Suppressor macrophage (primary cell): ENCODE results near the gene TMEM204.
A peak's percentile ranks its signal among the peaks of the same experiment; 100 is the strongest.

ENCODE experiments used
- DNase-seq, 4 experiments: peaks; one replicate each; pipeline ENCODE4 v3.0.0-alpha.2; 2020 to 2022

TMEM204 gene

DNA sequence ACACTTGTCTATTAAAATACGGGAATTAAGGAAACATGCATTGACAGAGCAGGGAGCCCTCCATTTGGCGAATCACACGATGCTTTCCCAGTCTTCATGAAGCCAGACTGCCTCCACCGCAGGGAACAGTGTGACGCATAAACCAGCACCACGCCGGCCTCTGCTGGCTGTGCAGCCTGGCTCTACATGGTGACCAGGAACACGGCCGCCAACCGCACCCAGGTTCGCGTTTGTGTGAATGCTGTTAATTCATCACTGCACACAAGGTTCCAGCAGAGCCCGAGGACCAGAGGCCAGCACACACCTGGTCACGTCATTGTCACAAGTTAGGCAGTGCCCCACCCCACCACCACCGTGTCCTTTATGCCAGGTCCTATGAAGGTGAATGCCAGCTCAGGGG lies 26.7 kb downstream of the TMEM204 start:
- DNase-seq = no peak

DNA sequence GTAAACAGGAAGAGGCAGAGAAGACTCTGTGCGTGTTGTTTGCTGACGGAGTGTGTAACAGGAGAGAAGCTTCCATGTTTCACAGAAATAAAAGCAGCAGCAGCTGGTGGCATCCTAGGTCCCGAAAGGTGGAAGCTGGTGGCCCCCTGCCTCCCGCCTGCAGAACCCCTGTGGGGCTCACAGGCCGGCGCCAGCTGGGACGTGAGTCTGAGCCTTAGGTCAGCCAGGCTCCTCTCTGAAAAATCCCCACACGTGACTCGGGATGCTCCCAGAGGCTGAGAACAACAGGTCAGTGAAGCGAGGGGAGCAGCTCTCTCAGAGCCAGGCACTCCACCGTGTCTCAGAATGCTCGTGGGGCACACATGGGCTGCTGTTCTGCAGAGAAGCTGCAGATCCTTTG lies 27.4 kb downstream of the TMEM204 start:
- DNase-seq = no peak

DNA sequence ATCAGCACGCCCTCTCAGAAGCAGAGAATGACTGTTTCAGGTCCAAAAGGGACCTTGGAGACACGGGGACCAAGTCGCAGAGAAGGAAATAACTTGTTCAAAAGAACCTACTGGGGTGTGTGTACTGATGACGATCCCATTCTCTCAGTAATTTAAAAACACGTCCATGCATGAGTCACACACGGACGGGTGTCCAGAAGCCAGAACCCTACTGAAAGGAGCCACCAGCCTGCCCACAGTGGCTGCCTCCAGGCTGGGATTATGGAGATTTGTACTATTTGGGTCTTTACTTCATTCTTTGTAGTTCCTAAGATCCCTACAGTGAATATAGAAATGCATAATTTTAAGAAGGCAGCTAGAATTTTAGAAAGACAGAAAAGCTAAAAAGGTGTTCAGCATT lies 27.8 kb downstream of the TMEM204 start:
- DNase-seq = no peak

DNA sequence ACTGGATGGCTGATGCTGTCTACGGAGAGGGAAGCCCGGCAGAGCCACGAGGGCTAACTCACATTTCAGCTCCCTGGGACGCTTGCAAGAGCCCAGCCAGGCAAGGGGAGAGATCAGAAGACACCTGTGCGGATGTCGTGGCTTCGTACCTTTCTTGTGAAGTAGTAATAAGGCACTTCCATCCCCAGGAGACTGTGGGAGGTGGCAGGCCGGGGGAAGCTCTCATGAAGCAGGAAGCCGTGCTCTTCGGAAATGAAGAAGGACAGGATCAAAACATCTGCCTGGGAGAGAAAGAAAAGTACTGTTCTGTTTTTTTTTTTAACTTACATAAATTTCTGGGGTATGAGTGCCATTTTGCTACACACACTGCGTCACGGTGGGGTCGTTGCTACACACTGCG lies 28.4 kb downstream of the TMEM204 start:
- DNase-seq = no peak

DNA sequence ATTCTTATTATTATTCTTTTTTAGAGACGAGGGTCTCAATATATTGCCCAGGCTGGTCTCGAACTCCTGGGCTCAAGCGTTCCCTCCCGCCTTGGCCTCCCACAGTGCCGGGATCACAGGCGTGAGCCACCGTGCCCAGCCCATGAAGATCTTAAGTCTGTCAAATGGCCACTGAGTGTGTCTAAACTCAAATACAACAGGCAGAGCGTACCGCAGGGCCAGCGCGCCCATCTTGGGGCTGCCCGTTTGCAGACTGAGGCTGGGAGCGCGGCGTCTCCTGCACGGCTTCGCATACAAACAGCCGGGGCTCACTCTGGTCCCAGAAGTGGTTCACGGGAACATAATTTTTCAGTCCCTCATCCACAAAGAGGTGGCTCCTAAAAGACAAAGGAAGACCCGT lies 30.3 kb downstream of the TMEM204 start:
- no peak for DNase-seq

DNA sequence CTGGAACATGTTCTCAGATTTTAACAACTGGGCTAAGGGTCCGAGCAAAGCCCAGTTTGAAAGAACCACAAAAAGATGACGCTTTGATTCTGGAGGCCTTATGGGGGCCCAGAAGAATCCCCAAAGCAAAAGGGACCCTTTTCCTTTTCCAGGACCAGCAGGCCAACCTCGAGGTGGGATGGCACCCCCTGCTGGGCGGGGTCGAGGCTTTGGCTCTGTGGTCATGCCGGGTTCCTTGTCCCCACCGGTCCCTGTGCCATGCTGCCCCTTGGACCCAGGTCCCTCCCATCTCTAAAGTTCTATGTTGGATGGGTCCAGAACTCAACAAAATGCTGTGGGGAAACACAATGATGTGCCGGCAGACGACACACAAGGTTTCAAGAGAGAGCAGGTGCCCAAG lies 30.9 kb downstream of the TMEM204 start:
- peak in 2 of 4 experiments; percentile 35 to 47 for DNase-seq

DNA sequence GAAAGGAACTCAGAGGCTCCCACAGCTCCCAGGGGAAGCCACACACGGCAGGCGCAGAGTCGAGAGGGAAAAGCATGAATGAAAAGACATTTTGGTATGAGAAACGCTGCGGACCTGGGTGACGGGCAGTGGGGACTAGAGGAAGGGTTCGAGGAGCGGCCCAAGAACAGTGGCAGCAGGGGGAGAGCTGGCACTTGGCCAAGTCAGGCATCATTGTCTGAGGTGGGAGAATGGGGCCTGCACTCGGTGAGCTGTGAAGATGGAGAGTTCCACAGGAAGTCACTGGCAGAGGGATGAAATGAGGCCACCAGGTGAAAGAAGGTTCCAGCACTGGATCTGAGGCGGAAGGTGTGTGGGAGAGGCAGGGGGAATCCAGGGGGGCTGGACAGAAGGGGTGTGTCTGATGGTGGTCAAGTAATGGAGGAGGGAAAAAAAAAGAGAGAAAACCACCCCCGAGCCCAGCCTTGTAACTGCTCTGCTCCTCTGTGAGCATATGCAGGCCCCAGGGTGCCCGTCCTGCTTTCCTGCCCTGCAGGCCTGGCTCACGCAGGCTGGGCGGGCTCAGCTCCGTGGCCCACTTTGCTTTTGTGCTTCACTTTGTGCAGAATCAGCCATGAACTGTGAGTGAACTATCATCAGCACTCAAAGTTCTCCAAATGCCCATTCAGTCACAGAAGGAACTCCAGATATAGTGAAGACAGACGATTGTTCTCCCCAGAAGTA lies 31.8 kb downstream of the TMEM204 start:
- DNase-seq = no peak

DNA sequence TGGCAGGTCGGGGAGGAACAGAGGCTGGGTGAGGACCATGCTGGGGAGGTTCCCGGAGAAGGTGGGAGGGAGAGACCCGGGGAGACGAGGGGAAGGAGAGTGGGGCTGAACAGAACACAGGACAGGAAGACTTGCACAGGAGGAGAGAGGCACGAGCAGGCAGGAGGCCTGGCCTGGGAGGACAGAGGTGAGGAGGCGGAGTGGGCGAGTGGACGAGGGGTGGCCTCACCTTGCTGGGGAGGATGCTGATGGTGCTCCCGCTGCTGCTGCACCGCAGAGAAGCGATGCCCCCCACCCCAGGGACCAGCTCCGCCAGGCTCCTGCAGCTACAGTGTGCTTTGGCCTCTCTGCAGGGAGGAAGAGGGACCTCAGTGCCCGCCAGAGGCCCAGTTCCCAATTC lies 34.5 kb downstream of the TMEM204 start:
- no peak for DNase-seq

DNA sequence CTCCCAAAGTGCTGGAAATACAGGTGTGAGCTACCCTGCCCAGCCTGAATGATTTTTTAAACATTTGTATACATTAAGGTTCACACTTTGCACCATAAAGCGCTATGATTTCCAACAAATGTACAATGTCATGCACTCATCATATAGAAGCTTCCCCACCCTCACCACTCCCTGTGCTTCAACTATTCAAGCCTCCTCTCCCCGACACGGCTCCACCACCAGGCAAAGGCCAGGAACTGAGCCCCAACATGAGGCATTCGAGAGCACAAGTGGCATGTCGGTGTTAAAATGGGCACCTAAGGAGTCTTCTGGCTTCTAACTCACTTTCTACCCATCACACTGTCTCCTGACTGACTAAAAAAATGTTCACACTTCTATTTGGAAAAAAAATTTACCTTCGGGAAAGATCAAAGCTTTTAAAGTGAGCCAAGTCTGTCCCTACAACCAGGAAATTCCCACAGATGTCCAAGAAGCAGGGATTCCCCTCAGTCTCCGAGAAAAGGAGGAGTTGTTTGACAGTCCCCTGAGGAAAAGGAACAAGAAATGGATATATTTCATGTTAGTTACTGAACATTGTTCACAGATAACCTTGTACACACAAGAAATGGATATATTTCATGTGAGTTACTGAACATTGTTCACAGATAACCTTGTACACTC lies 37.7 kb downstream of the TMEM204 start:
- no peak for DNase-seq

DNA sequence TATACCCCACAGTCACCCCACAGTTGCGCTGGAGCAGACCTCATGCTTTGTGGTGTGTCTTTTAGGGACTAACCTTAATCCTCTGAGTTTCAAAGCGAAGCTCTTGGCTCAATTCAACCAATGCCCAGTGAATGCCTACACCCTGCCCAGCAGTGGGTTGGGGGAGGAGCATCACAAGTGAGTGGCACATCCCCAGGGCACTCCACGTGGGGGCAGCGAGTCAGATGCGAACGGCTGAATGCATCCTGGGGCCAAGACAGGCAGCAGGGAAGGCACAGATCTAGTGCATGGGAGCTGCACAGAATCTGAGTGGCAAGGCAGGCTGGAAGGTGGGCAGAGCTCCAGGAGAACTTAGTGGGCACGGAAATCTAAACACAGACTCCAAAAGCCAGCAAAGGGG lies 39.2 kb downstream of the TMEM204 start:
- no peak for DNase-seq

DNA sequence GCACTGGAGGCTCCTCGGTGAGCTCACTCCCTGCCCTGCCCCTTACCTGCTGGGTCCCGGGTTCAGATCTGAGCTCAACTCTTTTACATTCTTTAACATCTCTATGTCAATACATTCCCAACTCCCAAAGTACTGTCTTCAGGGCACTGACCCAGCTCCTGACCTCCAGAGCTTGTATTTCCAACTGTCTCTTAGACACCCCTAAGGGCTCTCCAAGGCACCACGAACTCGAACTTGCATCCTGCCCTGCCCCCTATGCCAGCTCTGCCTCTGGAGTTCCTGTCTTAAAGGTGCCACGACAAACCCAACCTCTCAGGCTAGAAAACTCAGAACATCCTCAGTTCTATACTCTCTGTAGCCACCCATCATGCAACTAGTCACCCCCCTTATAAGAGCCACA lies 39.8 kb downstream of the TMEM204 start:
- no peak for DNase-seq

DNA sequence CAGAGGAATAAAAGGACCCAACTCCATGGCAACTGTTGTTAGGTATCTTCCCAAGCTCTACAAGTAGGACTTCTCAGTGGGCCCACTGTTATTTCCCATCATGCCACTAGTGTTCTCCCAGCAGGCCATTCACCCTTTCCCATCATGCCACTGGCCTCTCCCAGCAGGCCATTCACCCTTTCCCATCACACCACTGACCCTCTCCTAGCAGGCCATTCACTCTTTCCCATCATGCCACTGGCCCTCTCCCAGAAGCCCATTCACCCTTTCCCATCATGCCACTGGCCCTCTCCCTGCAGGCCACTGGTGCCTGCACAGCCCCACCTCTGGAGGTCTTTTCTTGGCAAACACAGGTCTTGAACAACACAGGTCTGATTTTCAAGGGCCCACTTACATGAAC lies 42.1 kb downstream of the TMEM204 start:
- DNase-seq = no peak

DNA sequence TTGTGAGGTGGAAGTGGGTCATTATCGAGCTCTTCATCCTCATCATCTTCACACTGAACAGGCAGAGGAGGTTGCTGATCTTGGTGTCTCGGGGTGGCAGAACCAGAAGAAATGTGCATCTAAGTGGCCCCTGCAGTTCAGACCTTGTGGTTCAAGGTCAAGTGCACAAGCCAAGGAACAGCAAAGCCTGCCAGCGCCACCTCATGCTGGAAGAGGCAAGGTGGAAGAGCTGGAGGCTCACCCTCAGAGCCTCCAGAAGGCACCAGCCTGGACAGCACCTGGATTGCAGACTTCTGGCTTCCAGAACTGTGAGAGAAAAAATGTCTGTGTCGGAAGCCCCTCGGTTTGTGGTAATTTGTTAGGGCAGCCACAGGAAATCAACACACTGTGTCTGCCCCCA lies 45.7 kb downstream of the TMEM204 start:
- no peak for DNase-seq

DNA sequence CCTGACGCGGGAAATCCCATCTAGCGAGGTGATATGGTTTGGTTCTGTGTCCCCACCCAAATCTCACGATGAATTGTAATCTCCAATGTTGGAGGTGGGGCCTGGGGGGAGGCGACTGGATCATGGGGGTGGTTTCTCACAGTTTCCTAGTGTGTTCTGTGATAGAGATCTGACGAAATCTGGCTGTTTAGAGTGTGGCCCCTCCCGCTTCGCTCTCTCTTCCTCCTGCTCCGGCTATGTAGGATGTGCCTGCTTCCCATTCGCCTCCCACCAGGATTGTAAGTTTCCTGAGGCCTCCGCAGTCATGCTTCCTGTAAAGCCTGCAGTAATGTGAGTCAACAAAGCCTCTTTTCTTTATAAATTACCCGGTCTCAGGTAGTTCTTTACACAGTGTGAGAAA lies 46.8 kb downstream of the TMEM204 start:
- DNase-seq = peak; percentile 24 to 53 (median 37)

DNA sequence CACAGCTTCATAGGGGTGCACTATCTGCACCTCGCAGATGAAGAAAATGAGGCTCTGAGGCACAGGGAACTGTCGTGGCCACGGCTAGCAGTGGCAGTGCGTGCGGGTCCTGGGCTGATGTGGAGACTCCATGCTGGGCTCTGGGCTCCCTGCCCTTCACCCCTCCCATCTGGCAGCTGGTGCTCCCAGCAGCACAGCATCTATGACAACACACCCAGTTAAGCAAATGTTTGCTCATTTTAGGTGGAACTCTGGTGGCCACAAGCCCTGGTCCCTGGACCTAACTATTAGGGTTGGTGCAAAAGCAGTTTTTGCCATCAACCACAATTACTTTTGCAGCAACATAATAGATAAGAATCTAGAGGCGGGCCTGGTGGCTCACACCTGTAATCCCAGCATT lies 47.5 kb downstream of the TMEM204 start:
- no peak for DNase-seq

DNA sequence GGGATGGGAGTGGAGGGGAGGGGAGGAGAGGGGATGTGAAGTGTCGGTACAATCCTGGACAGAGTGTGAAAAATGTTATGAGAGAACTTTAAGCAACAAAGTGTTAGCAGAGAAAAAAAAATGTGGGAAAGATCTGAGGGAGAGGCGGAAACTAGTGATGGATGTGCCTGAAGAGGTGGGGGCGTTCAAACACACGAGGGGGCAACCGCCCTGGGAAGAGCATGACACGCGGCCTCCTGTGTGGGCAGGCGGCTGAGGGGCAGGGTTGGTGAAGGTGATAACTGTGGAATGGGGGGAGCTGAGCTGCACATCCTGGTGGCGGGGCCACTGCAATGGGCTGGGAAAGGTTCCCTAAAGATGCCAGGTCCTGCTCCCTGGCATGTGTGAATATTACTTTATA lies 48.3 kb downstream of the TMEM204 start:
- no peak for DNase-seq

DNA sequence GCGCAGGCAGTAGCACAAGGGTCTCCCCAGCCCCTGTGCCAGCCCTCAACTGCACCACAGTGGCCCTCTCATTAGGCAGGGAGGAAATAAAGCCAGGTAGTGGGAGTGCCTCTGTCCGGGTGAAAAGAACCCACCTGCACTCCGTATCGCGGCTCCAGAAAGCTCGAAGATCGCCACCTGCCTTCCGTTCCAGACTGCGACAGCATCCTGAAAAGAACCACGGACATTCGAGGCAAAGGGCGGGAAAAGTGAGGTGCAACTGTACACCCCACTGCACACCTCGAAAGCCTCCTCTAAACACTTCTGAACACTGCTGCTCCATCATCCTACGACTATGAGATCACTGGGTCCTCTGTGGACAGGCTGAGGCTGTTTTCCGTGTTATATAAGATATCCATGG lies 49.7 kb downstream of the TMEM204 start:
- no peak for DNase-seq

DNA sequence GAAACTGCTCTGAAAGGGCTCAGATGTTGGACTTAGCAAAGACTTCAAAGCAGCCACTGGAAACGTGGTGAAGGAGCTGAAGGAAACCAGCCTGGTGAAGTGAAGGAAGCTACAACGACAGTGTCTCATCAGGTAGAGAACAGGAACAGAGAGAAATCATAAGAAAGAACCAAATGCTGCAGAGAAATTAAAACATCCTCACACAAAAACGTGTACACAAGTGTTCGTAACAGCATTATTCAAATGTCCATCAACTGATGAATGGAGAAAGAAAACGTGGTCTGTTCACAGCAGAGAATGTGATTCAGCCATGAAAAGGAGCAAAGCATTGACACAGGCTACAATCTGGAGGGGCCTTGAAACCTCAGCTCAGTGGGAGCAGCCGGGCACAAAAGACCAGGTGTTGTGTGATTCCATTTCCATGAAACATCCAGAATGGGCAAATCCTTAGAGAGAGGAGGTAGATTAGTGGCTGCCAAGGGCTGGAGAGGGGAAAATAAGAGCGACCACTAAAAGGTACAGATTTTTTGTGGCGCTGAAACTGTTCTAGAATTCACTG lies 51.5 kb downstream of the TMEM204 start:
- DNase-seq = no peak

DNA sequence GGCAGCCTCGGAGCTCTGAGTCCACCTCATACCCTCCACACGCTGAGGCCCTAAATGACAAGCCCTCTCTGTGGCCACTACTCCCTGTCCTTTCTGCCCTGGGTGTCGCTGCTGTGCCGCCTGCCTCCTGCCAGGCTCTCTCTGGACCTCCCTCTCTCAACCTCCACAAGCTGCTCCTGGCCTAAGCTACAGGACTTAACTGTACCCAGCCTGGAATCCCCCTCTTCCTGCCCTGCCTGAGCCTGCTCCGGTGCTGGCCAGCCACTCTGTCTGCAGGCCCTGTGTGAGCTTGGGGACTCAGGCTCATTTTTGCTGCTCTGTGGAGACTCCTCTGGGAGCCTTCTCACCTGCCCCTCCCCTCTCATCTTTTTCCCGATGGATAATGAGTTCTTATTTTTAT lies 56.9 kb downstream of the TMEM204 start:
- no peak for DNase-seq

DNA sequence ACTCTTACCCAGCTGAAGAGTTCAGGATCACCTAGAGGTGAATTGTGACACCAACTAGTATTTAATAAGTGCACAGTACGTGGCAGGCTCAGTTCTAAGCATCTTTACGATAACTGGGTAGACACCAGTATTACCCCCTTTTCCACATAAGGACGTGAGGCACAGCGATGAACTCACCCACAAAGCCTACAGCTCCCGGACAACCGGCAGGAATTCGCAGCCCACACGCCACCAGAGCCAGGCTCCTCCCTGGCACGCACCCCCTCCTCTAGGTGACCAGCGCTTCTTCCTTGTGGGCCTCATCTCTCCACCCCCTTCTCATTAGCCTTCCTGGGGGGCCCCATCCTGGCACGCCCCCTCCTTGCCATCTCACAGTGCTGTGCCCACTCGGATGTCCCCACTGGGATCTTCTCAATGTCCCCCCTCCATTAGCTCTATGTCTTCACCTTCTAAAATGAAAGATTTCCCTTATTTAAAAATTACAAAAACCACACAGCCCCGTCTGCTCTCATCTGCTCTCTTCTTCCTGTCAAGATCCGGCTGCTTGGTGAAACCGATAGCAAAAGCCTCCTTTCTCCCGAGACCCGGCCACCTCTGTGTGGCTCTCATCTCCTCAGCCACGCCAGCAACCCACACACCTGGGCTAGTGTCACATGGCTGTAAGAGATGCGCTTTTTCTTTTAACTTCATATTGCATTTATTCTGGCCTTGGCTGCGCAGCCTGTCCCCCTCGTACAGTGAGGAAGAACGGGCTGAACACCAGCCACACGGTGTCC lies 57.7 kb downstream of the TMEM204 start:
- DNase-seq = no peak

DNA sequence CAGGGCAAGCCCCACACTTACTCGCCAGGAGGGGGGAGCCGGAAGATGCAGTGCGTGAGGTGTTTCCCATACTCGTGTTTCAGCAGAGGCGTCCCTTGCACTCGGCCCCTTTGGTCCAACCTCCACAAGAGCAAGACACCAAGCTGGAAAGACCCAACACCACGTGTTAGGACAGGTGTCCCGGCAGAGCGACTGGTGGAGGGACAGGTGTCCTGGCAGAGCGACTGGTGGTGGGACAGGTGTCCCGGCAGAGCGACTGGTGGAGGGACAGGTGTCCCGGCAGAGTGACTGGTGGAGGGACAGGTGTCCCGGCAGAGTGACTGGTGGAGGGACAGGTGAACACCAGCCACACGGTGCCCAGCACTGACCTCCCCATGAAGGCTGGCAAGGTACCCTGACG lies 59.0 kb downstream of the TMEM204 start:
- DNase-seq = no peak

DNA sequence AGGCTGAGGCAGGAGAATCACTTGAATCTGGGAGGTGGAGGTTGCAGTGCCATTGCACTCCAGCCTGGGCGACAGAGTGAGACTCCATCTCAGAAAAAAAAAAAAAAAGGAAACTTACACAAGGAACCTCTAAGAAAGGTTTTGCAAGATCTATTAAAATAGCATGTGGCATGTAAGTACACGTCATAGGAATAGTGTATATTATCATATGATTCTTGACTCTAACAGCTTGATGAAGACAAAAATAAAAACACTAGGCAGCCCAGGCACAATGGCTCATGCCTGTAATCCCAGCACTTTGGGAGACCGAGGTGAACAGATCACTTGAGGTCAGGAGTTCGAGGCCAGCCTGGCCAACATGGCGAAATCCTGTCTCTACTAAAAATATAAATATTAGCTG lies 62.0 kb downstream of the TMEM204 start:
- DNase-seq = peak; percentile 45 to 85 (median 62)

DNA sequence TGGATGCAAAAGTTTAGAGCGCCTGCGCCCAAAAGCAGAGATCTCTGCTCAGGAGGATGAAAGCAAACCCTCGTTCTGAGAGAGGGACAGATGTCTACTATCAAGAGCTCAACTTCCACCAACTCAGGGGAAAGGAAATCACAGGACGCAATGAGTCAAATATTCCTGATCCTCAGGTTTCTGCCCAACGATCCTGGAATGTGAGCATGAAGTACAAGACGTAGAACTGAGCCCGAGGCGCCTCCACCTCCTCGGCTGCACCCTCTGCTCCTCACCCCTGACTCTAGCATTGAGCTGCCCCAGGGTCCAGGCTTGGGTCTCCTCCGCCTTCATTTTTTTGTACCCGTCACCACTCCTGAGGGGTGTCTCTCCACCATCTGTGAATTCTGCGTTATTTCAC lies 63.0 kb downstream of the TMEM204 start:
- DNase-seq = no peak

DNA sequence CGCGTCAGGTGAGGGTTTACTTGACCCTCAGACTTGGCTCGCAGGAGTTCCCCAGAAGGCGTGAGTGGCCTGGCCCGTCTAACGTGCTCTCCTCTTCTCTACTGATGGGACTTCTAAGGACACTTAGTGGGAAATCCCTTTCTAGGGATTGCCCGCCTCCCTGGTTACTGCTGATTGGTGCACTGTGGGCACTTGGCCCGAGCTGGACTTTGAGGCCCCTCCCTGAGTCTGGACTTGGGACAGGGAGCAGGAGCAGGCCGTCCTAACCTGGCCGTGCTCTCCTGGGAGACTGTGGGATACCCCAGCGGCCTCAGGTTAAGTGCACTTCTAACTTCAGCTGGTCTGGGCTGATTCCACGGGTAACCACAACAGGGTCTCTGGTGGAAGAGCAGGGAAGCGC lies 63.7 kb downstream of the TMEM204 start:
- DNase-seq = no peak
